DMS153 (cell line): ENCODE measurements around the gene GABRB2.
"Not testable (repeated sequence)": the region's sequence is repeated elsewhere in the genome, so short reads cannot be mapped to it uniquely, and the experiment has no call there.

ENCODE experiments used
- DNase-seq: peaks from one replicate; lab custom pipeline; 2025; lab: John Stamatoyannopoulos, UW

GABRB2 gene

DNA sequence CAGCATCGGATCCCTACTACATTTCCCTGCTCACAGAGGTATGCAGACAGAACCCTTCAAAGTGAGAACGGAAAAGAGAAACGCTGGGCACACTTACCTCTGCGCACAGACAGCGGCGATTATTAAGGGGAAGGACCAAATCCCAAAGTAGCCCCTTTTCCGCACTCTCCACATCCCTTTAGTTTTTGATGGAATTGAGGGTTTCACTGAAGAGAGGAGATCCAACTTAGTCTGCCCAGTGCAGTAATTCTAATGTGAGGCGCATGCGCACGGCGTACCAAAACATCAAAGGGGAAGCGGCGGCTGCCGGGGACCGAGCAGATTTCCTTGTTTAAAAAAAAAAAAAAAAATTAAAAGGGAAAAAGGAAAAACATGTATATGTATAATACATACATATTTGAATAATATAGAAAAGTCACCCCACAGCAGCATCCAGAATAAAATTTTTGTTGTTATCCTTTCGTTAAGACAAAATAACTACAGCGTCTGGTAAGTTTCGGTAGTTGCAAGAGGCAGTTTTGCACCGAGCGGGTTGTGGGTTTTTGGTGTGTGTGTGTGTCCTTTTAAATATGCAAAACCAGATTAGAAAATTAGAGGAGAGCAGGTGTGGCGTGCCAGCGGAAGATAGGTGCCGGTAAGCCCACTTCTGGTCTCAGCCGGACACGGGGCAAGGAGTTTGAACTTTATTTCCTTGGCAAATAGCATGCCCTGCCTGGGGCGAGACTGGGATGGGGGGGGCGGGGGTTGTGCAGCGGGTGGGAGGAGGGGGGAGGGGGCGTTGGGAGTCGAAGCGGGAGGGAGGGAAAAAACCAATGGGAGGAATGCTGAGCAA lies at the start of gene GABRB2:
TSS of gene GABRB2 (minus strand) at position 256 of the 832 bp plus-strand sequence. CDS start at position 174, 82 bp downstream.
- no peak for DNase-seq

GRCh38 chr5:161585798-161586197 lies 39.3 kb upstream of the GABRB2 start:
- no peak for DNase-seq

DNA sequence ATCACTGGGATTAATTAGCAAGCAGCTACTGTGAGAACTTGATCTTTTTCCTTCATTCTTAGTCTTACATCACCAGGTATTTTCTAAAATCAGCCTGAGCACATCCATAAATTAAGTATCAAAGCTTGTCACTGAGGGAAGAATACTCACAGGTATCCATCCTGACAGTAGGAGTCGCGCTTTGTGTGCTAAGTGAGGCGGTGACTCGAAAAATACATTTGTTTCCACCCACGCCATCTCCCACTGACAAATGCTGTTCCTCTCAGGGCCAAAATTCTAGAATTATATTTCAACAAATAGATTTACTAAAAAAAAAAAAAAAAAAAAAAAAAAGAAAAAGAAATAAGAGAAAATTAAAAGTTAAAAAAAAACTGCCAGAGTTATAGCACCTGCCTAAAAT lies 34.1 kb upstream of the GABRB2 start:
- DNase-seq, result no peak

DNA sequence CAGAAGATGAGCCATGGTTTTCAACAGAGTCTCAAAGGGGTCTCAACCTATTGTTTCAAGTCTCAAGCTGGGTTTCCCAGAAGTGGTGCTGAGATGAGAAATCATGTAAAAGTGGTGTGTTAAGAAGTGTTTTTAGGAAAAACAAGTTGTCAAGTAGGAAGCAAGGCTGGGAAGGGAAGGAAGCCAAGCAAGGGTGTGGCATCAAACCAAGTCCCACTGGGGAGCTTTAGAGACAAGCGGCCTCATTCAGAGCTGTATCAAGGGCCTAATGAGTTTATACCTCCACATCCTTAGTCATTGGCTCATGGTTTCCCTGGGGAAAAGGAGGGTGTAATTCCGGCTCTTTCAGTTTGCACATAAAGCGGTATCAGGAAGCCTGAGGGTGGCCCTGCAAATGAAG lies 26.4 kb upstream of the GABRB2 start:
- no peak for DNase-seq

GRCh38 chr5:161566081-161566480 lies 19.6 kb upstream of the GABRB2 start:
- DNase-seq, result no peak

DNA sequence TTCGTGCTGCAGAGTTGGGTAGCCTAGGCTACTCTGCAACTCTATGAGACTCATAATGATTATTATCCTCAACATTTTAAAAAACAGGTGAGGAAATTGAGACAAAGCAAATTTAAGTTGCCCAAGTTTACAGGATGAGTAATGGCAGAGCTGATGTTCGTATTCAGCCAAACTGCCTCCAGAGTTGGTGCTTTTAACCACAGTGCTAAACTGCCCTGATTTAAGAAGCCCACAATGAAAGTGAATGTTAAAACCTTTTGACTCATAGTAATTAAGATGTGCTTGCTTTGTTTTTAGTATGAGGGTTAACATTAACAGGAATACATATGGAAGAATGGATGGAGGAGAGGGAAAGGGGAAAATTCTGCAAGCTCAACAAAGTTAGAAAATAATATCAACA lies 15.9 kb upstream of the GABRB2 start:
- DNase-seq, result no peak

DNA sequence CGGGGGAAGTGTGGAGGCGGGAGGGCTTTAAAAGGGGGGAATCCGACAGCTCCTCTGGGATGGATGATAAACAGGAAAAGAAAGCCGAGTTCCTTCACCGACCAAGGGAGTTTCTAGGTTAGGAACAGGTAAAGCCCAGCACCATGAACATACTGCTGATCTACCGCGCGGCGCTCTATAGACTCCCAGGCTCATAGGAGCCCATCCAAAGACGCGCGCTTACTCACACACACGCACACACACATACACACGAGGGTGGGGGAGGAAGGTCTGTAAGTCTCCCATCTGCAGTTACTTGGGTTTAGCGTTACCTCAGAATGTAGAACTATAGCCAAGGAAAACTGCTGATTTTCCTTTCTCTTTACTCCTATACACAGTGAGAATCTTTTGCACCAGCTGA lies 2.6 kb upstream of the GABRB2 start:
- DNase-seq, result no peak

- DNase-seq, result no peak
Measured at GRCh38 chr5:161548487-161549094, 2.1 kb upstream of the GABRB2 start.

- DNase-seq, result no peak
Measured at GRCh38 chr5:161547738-161548486, 1.4 kb upstream of the GABRB2 start.

GRCh38 chr5:161547406-161547737 lies 847 bp upstream of the GABRB2 start:
- DNase-seq, result no peak

DNA sequence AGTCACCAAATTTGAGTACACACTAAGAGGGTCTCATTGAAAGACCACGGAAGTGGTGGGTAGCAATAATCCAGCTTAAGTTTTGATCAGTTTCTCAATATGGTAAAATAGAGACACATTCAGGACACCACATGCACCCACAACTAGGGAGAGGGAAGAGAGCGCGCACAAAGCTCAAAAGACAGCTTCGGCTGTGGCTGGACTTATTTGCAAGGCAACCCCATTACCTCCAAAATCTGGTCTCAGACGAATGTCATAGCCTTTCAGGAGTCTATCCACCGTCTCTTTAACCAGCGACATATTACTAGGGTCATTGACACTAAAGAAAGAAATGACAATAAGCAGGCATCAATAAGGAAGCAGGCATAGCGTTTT lies 443 bp downstream of the GABRB2 start:
- DNase-seq, result no peak

DNA sequence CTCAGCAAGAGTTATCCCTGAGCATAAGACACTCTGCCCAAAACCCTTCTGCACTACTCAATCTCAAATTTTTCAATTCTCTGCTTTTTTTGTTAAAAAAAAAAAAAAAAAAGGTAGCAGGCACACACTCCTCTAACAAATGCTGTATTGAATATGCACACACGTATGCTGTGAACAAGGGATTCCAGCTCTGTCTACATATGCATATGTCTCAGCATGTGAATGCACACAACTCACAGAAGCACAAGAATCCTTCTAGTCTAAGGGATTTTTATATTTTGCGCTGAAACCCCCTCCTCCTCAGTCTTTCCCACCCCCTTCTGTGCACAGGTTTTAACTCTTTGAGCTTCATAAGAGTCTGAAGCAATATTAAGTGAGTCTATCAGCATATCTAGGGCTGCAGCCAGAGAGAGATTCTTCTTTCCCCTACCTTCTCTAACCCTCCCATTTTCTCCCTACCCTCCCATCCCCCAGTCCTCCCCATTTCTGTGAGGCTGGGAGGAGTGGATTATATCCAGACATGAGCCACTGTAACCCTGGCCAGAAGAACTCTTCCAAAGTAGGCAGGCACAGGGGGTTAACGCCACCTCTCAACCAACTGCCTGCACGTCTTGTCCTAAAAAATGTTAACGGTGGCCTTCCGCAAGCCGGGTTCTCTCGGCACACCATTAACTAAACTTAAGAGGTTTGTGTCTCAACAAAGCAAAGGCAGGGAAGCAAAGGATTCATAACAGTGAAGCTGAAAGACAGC lies 1.0 kb downstream of the GABRB2 start:
- DNase-seq, result no peak

GRCh38 chr5:161544350-161544765 lies 2.2 kb downstream of the GABRB2 start:
- no peak for DNase-seq

GRCh38 chr5:161539016-161539415 lies 7.5 kb downstream of the GABRB2 start:
- no peak for DNase-seq

DNA sequence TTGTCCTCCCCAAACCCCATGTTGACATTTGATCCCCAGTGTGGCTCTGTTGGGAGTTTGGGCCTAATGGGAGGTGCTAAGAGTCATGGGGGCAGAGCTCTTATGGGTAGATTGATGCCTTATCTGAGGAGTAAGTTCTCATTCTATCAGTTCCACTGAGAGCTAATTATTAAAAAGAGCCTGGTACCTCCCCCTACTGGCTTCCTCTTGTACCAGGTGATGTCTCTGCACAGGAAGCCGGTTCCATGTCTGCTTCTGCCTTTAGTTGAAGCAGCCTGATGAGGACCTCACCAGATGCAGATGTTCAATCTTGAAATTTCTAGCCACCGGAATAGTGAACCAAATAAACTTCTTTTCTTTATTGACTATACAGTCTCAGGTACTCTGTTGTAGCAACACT lies 10.8 kb downstream of the GABRB2 start:
- no peak for DNase-seq

DNA sequence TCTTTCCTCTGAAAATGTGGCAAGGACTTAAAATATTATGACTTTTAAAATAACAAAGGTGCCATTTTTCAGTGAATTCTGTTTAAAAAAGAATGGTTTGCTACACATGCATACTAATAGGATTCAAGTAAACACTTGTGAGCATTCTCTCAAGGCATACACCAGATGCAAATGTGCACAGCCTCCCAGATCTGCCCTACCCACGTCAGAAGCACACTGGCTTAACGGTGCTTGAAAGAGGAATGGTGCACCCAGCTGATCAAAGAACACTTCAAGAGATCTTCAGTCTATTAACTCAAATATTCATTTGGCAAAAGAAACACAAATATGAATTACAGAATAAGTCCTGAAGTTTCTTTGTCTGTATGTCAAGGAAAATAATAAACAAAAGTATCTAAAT lies 15.8 kb downstream of the GABRB2 start:
- no peak for DNase-seq

DNA sequence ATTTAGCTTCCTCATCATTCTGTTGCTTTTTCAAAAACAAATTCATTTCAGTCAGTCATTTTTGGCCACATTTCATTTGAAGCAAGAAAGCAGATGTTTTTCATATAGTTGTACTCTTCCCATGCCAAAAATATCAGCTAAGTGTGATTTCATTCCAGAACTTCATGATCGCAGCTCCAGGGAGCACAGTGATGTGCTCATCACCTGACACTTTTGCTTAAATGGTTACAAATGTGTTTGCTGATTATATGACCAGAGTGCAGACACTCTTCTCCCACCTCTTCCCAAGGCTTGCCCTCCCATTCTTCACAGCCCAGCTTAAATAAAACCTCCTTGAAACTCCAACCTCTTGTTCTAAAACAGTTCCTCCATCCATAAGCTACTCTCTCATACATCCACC lies 32.6 kb downstream of the GABRB2 start:
- DNase-seq, result no peak

DNA sequence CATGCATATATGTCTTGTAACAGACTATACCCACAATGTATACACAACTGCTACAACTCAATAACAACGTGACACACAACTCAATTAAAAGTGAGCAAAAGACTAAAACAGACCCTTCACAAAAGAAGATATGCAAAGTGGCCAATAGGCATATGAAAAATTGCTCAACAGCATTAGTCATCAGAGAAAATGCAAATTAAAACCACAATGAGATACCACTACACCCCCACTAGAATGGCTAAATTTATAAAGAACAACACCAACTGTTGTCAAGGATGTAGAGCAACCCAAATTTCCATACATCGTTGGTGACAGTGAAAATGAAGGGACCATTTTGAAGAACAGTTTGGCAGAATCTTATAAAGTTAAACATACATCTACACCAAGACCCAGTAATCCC lies 38.9 kb downstream of the GABRB2 start:
- DNase-seq, result no peak

DNA sequence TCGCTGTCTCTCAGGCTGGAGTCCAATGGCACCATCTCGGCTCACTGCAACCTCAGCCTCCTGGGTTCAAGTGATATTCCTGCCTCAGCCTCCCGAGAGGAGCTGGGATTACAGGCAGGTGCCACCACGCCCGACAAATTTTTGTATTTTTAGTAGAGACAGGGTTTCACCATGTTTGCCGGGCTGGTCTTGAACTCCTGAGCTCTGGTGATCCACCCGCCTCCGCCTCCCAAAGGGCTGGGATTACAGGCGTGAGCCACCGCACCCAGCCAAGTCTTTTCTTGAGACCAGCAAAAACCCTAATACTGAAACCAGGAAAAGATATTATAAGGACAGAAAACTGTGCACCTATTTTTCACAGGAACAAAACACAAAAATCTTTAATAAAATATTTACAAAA lies 41.4 kb downstream of the GABRB2 start:
- DNase-seq, result not testable (repeated sequence)

GRCh38 chr5:161498531-161498930 lies 48.0 kb downstream of the GABRB2 start:
- no peak for DNase-seq

- no peak for DNase-seq
Measured at GRCh38 chr5:161483721-161484120, 62.8 kb downstream of the GABRB2 start.

- DNase-seq, result no peak
Measured at GRCh38 chr5:161481922-161482321, 64.6 kb downstream of the GABRB2 start.
